Parathyroid adenoma (tissue), 2 donors: ENCODE measurements around the gene ARID5A.

Experiments
- H2AFZ ChIP-seq: fragments of 300-600 bp; sonication (generic); one replicate; pipeline ENCODE4 v1.7.0; 2017; ENCODE audit warnings: antibody characterized with exemption, mild to moderate bottlenecking
- H3K27ac ChIP-seq: fragments of 300-600 bp; sonication (generic); one replicate; pipeline ENCODE4 v1.7.0; 2017
- H3K27me3 ChIP-seq: fragments of 300-600 bp; sonication (generic); one replicate; pipeline ENCODE4 v1.7.0; 2017; ENCODE audit warnings: low read length; ENCODE audit not compliant: control insufficient read depth, insufficient read depth
- H3K36me3 ChIP-seq: fragments of 300-600 bp; sonication (generic); one replicate; pipeline ENCODE4 v1.7.0; 2017; ENCODE audit warnings: low read length; ENCODE audit not compliant: control insufficient read depth, insufficient read depth
- H3K4me1 ChIP-seq: fragments of 300-600 bp; sonication (generic); one replicate; pipeline ENCODE4 v1.7.0; 2017; ENCODE audit warnings: control low read depth
- H3K4me2 ChIP-seq: fragments of 300-600 bp; sonication (generic); one replicate; pipeline ENCODE4 v1.7.0; 2017; ENCODE audit warnings: low read length
- H3K4me3 ChIP-seq: fragments of 300-600 bp; sonication (generic); one replicate; pipeline ENCODE4 v1.7.0; 2017; ENCODE audit warnings: low read depth, low read length
- H3K79me2 ChIP-seq: fragments of 300-600 bp; sonication (generic); one replicate; pipeline ENCODE4 v1.7.0; 2017; ENCODE audit warnings: control low read depth
- H3K9ac ChIP-seq: fragments of 300-600 bp; sonication (generic); one replicate; pipeline ENCODE4 v1.7.0; 2017; ENCODE audit warnings: mild to moderate bottlenecking
- H3K9me3 ChIP-seq: fragments of 300-600 bp; sonication (generic); one replicate; pipeline ENCODE4 v1.7.0; 2017; ENCODE audit warnings: low read length; ENCODE audit not compliant: control insufficient read depth
- CTCF ChIP-seq: fragments of 300-600 bp; sonication (generic); IDR thresholded peaks from one replicate; pipeline ENCODE4 v1.7.0; 2017; ENCODE audit warnings: antibody characterized with exemption, mild to moderate bottlenecking
- donor health status: primary hyperparathyroidism.

ARID5A gene

GRCh38 chr2:96529376-96530143 is 7.0 kb upstream of the ARID5A start:
- H3K79me2 ChIP-seq, result no peaks in the 10 kb centered on the region
- TF ChIP-seq CTCF, result no peak
- H3K4me2 ChIP-seq, result no peak overlapping the region
- no peak overlapping the region for H2AFZ ChIP-seq
- H3K9me3 ChIP-seq, result no peaks in the 10 kb centered on the region
- H3K9ac ChIP-seq, result no peak overlapping the region
- H3K4me1 ChIP-seq, result peaks cover 28% of the 10 kb centered on the region
- no peak overlapping the region for H3K4me3 ChIP-seq
- no peaks in the 10 kb centered on the region for H3K36me3 ChIP-seq
- H3K27me3 ChIP-seq, result no peaks in the 10 kb centered on the region
- no peak overlapping the region for H3K27ac ChIP-seq

GRCh38 chr2:96530144-96530430 is 6.5 kb upstream of the ARID5A start:
- Histone ChIP-seq H2AFZ (no peak overlapping the region), H3K27me3 (no peaks in the 10 kb centered on the region), H3K4me1 (peaks cover 28% of the 10 kb centered on the region), H3K4me3 (no peak overlapping the region), H3K9me3 (no peaks in the 10 kb centered on the region), H3K27ac (no peak overlapping the region), H3K79me2 (no peaks in the 10 kb centered on the region), H3K9ac (no peak overlapping the region), H3K36me3 (no peaks in the 10 kb centered on the region), H3K4me2 (no peak overlapping the region)
- TF ChIP-seq CTCF, result no peak

GRCh38 chr2:96530474-96531357 is 5.8 kb upstream of the ARID5A start:
- peaks cover 28% of the 10 kb centered on the region for H3K4me1 ChIP-seq
- no peaks in the 10 kb centered on the region for H3K36me3 ChIP-seq
- H3K27me3 ChIP-seq, result no peaks in the 10 kb centered on the region
- no peak overlapping the region for H3K27ac ChIP-seq
- no peak overlapping the region for H3K4me2 ChIP-seq
- no peak overlapping the region for H3K4me3 ChIP-seq
- H3K9ac ChIP-seq, result no peak overlapping the region
- H2AFZ ChIP-seq, result no peak overlapping the region
- no peak for TF ChIP-seq CTCF
- no peaks in the 10 kb centered on the region for H3K9me3 ChIP-seq
- H3K79me2 ChIP-seq, result no peaks in the 10 kb centered on the region

GRCh38 chr2:96531366-96531765 is 5.2 kb upstream of the ARID5A start:
- Histone ChIP-seq H3K4me3 (peak overlapping the region; percentile 59), H3K9ac (peak overlapping the region; percentile 3), H3K79me2 (no peaks in the 10 kb centered on the region), H3K27ac (peak overlapping the region; percentile 78), H3K36me3 (no peaks in the 10 kb centered on the region), H3K4me1 (peaks cover 24% of the 10 kb centered on the region), H3K27me3 (no peaks in the 10 kb centered on the region), H2AFZ (peak overlapping the region; percentile 88), H3K4me2 (peak overlapping the region; percentile 85), H3K9me3 (no peaks in the 10 kb centered on the region)
- no peak for TF ChIP-seq CTCF
